HFFc6 (cell line): ENCODE data around the gene PIR. TPM values are rescaled to one million over a fixed set of nuclear protein-coding genes. Genes with fewer than 3 reads are reported as not detected.
A peak's percentile ranks its signal among the peaks of the same experiment; 100 is the strongest.

Experiments
- DNase-seq: peaks from one replicate; pipeline ENCODE4 v3.0.0-alpha.2; 2018
- H3K27ac Mint-ChIP-seq: 2 replicates; pipeline ENCODE4 v1.8.0; 2020; ENCODE audit warnings: mild to moderate bottlenecking, mixed read lengths
- H3K27me3 Mint-ChIP-seq: 2 replicates; pipeline ENCODE4 v1.8.0; 2021; ENCODE audit warnings: mild to moderate bottlenecking, moderate library complexity, mixed read lengths; ENCODE audit not compliant: insufficient read depth
- H3K36me3 Mint-ChIP-seq: 2 replicates; pipeline ENCODE4 v1.8.0; 2021; ENCODE audit warnings: low read depth, mixed read lengths
- H3K4me1 Mint-ChIP-seq: 2 replicates; pipeline ENCODE4 v1.8.0; 2020; ENCODE audit warnings: low read depth, mixed read lengths
- H3K4me3 Mint-ChIP-seq: 2 replicates; pipeline ENCODE4 v1.8.0; 2020; ENCODE audit warnings: mild to moderate bottlenecking, moderate library complexity, mixed read lengths
- H3K9me3 Mint-ChIP-seq: 2 replicates; pipeline ENCODE4 v1.8.0; 2020; ENCODE audit warnings: mild to moderate bottlenecking, mixed read lengths
- total RNA-seq, 6 experiments: library from RNA; stranded (reverse); fragmentation: NEBNext Ultra II Directional; extraction: Animal tissue kit (Norgen Biotek cat#: 25700); gene quantifications; 2 replicates in 1 of 6; 3 replicates in 5 of 6; pipeline ENCODE4 v1.2.3, GENCODE V29; 2021
- TF ChIP-seq, protein P1 (sequence below): fragments of 200-600 bp; sonication (generic); IDR thresholded peaks from 2 replicates; pipeline ENCODE4 v1.5.0; 2021; ENCODE audit warnings: antibody characterized with exemption, mild to moderate bottlenecking

PIR gene
- total RNA-seq, 6 experiments from 2014 or later, result 4.3 to 8.8 (median 6.7) TPM

GRCh38 chrX:15499976-15500375 lies 6.8 kb upstream of the PIR start:
- no peak overlapping the region for H3K4me3 Mint-ChIP-seq
- H3K9me3 Mint-ChIP-seq, result no peaks in the 10 kb centered on the region
- TF ChIP-seq, protein P1, sequence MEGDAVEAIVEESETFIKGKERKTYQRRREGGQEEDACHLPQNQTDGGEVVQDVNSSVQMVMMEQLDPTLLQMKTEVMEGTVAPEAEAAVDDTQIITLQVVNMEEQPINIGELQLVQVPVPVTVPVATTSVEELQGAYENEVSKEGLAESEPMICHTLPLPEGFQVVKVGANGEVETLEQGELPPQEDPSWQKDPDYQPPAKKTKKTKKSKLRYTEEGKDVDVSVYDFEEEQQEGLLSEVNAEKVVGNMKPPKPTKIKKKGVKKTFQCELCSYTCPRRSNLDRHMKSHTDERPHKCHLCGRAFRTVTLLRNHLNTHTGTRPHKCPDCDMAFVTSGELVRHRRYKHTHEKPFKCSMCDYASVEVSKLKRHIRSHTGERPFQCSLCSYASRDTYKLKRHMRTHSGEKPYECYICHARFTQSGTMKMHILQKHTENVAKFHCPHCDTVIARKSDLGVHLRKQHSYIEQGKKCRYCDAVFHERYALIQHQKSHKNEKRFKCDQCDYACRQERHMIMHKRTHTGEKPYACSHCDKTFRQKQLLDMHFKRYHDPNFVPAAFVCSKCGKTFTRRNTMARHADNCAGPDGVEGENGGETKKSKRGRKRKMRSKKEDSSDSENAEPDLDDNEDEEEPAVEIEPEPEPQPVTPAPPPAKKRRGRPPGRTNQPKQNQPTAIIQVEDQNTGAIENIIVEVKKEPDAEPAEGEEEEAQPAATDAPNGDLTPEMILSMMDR, result no peak
- DNase-seq, result no peak
- peaks cover 8% of the 10 kb centered on the region for H3K4me1 Mint-ChIP-seq
- H3K27ac Mint-ChIP-seq, result no peak overlapping the region
- H3K36me3 Mint-ChIP-seq, result no peaks in the 10 kb centered on the region
- peaks cover 7% of the 10 kb centered on the region for H3K27me3 Mint-ChIP-seq

DNA sequence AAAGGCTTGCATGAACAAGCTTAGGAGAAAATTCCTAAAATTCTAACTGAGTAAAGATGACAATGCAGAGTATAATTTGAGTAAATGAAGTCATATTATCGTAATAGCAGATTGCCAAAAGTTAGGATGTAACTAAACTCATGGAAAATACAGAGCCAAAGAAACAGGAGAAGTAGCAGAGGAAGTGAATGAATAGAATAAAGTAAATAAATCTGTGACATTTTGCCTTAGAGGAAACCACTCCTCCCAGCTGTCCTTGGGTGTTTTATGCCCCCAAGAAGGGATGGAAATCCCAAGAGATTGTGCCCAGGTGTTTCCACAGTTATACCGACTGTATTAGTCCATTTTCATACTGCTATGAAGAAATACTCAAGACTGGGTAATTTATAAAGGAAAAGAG lies 5.6 kb upstream of the PIR start:
- no peaks in the 10 kb centered on the region for H3K9me3 Mint-ChIP-seq
- DNase-seq, result no peak
- H3K27me3 Mint-ChIP-seq, result peaks cover 6% of the 10 kb centered on the region
- H3K36me3 Mint-ChIP-seq, result no peaks in the 10 kb centered on the region
- TF ChIP-seq, protein P1, result no peak
- H3K4me1 Mint-ChIP-seq, result peaks cover 10% of the 10 kb centered on the region
- no peak overlapping the region for H3K27ac Mint-ChIP-seq
- no peak overlapping the region for H3K4me3 Mint-ChIP-seq

GRCh38 chrX:15497865-15498264 lies 4.7 kb upstream of the PIR start:
- peaks cover 6% of the 10 kb centered on the region for H3K27me3 Mint-ChIP-seq
- H3K4me3 Mint-ChIP-seq, result no peak overlapping the region
- H3K27ac Mint-ChIP-seq, result no peak overlapping the region
- TF ChIP-seq, protein P1, result peak; percentile 78
- H3K4me1 Mint-ChIP-seq, result peaks cover 17% of the 10 kb centered on the region
- no peaks in the 10 kb centered on the region for H3K9me3 Mint-ChIP-seq
- DNase-seq, result peak; percentile 25
- H3K36me3 Mint-ChIP-seq, result no peaks in the 10 kb centered on the region

DNA sequence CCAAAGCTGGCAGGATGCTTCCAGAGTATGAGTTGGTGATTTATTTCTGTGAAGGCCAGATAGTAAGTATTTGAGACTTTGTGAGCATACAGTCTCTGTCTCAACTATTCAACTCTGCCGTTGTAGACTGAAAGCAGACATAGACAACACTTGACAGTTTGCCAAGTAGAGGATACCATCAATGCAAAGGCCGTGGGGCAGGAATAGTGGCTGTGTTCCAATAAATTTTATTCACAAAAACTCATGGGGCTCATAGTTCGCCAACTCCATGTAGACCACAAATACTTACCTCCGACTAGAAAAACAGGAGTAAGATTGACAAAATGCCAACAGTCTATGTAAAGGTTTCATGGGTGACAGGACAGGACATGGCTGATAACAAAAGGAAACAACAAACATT lies 3.7 kb upstream of the PIR start:
- TF ChIP-seq, protein P1, result no peak
- Mint-ChIP-seq H3K4me3 (no peak overlapping the region), H3K27me3 (peaks cover 3% of the 10 kb centered on the region), H3K9me3 (no peaks in the 10 kb centered on the region), H3K36me3 (no peaks in the 10 kb centered on the region), H3K27ac (no peak overlapping the region), H3K4me1 (peaks cover 22% of the 10 kb centered on the region)
- no peak for DNase-seq

DNA sequence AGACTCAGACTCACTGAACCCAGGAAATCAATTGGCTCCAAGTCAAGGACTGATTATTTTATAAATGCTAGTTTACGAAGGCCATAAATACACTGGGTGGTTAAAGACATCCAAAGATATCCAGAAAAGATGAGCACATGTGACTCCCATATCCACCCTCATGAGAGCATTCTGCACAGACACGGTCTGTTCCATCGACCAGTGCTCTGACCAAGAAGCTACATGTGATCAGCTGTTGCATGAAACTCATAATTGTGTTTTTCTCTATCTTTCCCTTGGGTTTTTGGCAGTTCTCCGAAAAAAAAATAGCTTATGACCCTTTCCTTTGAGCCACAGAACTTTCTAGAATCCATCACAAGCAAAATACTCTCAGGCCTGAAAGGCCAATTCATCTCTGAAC lies 2.7 kb upstream of the PIR start:
- no peak overlapping the region for H3K4me3 Mint-ChIP-seq
- H3K36me3 Mint-ChIP-seq, result no peaks in the 10 kb centered on the region
- H3K27me3 Mint-ChIP-seq, result no peaks in the 10 kb centered on the region; the same call in 1 of the 2 replicates
- H3K9me3 Mint-ChIP-seq, result no peaks in the 10 kb centered on the region
- H3K27ac Mint-ChIP-seq, result no peak overlapping the region
- TF ChIP-seq, protein P1, result no peak
- H3K4me1 Mint-ChIP-seq, result peaks cover 22% of the 10 kb centered on the region
- no peak for DNase-seq

- no peak for DNase-seq
- H3K36me3 Mint-ChIP-seq, result no peaks in the 10 kb centered on the region; the same call in 1 of the 2 replicates
- H3K27me3 Mint-ChIP-seq, result no peaks in the 10 kb centered on the region
- TF ChIP-seq, protein P1, result no peak
- peak overlapping the region; percentile 83 for H3K27ac Mint-ChIP-seq
- H3K9me3 Mint-ChIP-seq, result no peaks in the 10 kb centered on the region
- H3K4me3 Mint-ChIP-seq, result peak overlapping the region; percentile 88
- peaks cover 14% of the 10 kb centered on the region; the same call in 1 of the 2 replicates for H3K4me1 Mint-ChIP-seq
Observed at GRCh38 chrX:15492469-15492868, 664 bp downstream of the PIR start.
